NK-92 (cell line): ENCODE measurements around the gene NR1D1.

Experiments
- DNase-seq: peaks from one replicate; lab custom pipeline; 2025; ENCODE audit not compliant: unreplicated experiment; lab: John Stamatoyannopoulos, UW

Gene NR1D1

GRCh38 chr17:40076591-40076990, 23.8 kb downstream of the NR1D1 start:
- DNase-seq, result no peak

- no peak for DNase-seq
These were observed 24.4 kb downstream of the NR1D1 start for GRCh38 chr17:40075942-40076498.

- DNase-seq, result no peak
These were observed 25.0 kb downstream of the NR1D1 start for GRCh38 chr17:40075201-40075941.

GRCh38 chr17:40074871-40075200, 25.6 kb downstream of the NR1D1 start:
- no peak for DNase-seq

- DNase-seq, result no peak
These were observed 26.2 kb downstream of the NR1D1 start for GRCh38 chr17:40074175-40074512.

- no peak for DNase-seq
These were observed 26.8 kb downstream of the NR1D1 start for GRCh38 chr17:40073454-40074174.

DNA sequence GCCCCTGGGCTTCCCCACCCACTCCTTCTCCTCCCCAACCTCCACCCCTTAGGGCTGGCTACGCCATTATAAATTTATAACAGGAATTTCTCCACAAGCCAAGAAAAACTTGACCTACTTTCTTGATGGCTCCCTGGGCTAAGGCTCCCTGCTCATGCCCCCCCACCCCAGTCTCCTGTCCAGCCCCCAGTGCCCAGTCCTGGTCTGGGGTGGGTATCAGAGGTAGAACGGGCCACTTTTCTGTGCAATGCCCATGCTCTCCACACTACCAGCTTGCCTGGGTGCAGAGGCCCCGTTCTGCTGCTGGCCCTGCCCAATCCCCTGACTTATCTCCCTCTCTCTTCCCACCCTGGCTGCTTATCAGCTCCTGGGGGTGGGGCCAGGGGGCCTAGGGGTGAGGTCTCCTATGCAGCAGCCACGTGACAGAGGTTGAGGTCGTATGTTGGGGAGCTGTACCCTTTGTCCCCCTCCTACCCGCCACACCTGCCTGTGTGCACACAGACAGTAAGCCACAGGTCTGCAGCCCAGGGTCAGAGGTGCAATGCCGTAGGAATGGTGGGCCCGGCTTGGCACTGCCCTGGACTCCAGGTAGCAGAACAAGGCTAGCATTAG, 27.5 kb downstream of the NR1D1 start:
- DNase-seq, result no peak

- DNase-seq, result no peak
These were observed 28.2 kb downstream of the NR1D1 start for GRCh38 chr17:40072040-40072734.

- DNase-seq, result no peak
These were observed 28.9 kb downstream of the NR1D1 start for GRCh38 chr17:40071313-40072039.

DNA sequence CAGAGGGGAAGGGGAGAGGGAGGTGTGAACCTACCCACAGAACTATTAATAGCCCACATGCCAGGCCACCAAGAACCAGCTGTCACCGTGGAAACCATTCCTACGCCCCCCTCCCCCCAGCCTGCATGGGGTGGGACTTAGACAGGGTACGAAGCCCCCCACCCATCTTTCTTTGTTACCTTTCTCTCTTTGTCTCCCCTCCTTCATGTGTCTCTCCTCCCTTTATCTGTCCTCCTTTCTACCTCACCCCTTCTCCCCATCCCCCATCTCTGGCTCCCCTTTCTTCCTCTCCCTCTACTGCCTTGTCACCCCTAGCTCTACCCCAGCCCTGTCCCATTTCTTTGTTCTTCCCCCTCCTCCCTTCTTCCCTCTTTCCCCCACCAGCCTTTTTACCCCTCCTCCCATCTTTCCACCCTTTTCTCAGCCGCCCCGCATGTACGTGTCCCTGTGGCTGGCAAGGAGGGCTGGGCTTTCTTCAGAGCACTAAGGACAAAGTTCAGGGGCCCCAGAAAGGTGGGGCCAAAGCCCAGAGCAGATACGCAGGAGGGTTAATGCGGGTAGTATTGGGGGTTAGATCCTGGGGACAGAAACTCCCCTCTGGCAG, 29.6 kb downstream of the NR1D1 start:
- DNase-seq, result no peak

DNA sequence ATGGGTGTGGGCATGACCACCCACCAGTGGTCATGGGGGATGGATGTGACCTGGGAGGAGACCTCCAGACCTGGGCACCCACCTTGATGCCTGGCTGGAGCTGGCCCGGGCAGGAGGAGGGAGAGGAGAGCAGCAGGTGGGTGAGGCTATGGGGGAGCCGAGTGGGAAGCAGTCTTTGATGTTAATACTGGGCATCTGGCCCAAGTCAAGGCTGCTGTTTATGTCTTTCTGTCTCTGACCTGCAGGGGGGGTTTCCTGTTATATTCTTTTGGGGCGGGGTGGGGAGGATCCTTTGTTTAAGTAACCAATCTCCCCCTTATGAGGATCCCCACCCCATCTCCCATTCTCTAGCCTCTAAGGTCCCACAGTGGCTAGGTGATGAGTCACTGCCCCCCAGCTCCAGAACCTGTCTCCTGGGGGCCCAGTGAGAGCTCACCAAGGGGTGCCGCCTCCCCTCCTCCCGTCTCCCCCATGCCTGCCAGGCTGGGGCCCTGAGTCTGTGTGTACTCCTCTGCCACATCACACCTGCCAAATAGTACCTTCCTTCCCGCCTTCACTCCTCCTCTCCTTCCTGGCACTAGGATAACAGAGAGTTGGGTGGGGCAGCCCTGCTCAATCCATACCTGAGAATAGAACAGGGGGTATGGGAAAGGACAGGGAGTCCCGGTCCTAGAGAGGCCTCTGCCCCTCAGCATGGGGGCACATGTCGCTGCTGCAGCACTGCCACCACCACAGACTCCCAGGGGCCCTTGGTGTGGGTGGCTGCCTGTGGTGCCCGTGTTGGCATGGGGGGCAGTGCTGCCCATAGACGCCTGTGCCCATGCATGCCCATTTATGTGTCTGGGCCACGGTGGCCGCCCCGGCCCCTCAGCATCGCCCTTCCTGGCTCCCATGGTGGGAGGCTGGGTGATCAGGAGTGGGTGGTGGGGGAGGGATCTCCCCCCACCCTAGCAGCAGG, 30.4 kb downstream of the NR1D1 start:
- DNase-seq, result no peak

- DNase-seq, result no peak
These were observed 31.3 kb downstream of the NR1D1 start for GRCh38 chr17:40068917-40069750.

DNA sequence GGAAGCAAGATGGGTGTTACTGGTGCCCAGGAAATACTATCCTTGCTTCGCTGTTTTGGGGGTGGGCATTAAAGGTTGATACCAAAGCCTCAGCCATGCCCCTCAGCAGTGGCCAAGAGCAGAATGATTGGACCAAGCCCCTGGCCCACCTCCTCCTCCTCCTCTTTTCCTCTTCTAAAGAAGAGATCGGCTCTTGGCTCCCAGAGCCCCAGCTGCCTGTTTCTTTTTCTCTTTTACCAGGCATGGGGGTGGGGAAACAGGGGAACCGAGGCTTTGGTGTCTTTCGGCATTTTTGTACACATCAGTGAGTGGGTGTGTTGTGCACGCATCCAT, 31.8 kb downstream of the NR1D1 start:
- DNase-seq, result no peak

DNA sequence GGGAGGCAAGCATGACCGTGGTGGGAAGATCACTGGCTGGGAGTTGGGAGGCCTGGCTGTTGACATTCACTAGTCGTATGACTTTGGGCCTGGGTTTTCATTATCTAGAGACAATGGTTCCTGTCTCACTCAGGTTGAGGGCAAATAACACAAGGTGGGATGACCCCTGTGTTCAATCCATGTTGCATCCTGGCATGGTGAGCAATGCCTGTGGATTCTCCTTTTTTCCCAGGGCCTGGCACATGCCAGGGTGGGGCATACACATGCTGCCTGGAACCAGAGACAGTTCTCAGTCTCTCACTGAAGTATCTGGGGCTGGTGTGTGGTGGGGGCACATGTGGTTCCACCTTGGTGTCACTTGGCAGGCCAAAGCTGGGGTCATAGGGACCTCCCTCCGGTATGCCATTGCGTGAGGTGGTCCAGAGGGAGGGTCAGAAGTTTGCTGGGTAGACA, 32.2 kb downstream of the NR1D1 start:
- DNase-seq, result no peak

GRCh38 chr17:40067710-40068109, 32.7 kb downstream of the NR1D1 start:
- no peak for DNase-seq

GRCh38 chr17:40065769-40066510, 34.4 kb downstream of the NR1D1 start:
- DNase-seq, result no peak

DNA sequence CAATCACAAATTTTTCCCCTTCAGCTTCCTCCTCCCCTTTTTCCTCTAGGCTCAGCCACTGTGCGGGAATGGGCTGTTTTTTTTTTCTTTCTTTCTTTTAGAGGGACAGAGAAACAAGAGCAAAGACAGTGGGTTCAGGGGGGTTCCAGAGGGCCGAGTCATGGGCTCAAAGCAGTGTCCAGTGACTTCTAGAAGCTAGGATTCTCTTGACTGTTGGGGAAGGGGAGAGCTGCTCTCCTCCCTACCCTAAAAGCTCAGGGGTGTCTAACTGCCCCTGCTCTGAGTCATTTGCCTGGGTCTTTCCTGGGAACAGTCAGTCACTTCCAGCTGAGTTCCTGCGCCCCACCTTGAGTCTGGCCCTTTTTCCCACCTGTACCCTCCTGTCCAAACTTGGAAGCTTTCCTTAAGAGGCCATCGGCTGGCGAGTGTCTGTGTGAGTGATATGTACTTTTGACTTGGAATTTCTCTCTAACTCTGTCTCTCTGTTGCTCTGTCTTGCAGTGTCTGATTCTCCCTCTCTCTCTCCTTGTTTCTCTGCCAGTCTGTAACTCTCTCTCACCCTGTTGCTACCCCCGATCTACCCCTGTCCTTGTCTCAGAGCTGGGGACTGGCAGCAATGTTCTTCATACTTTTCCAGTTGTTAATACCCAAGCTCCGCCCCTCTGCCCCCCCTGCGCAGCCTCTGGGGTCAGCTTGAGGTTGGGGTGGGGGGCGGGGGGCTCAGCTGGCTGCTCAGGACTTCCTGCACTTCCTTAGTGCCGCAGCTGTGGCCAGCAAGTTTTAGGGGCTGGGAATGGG, 35.2 kb downstream of the NR1D1 start:
- no peak for DNase-seq
